NCI-H2196 treated with DMSO at 0.1 percent for 48 hours (cell line): Measurements from ENCODE around the gene TSFM.
A peak's percentile ranks its signal among the peaks of the same experiment; 100 is the strongest.

Experiments used
- DNase-seq: peaks from one replicate; lab custom pipeline; 2025; ENCODE audit not compliant: unreplicated experiment; lab: John Stamatoyannopoulos, UW

The TSFM gene

DNA sequence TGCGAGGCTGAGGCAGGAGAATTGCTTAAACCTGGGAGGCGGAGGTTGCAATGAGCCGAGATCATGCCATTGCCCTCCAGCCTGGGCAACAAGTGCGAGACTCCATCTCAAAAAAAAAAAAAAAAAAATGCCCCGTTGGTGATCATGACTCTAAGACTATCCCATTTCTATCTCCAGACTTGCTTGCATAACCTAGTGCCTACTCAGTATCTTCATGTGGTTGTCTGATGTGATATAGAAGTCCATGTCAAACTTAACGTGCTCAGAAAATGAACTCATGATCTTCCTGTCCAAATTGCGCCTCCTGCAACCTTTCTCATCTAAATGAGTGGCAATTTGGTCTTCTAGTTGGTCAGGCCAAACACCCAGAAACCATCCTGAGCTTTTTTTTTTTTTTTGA is 4.7 kb upstream of the TSFM start:
- DNase-seq: no peak

DNA sequence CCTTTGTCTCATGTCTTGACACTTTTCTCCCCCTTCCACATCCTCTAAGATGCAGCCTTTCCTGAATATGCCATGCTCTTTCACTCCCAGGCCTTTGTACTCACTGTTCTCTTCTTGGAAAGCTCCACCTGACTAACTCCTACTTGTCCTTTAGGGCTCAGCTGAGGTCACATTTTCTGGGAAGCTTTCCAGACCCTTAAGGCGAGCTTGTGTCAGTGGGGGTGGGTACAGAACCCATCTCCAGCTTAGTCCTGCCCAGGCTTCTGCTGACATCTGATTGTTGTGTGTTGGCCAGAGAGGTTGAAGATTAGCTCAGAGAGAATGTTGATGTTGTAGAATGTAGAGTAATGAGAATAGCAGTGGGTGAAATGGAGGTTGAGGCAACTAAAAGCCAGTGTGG is 2.9 kb upstream of the TSFM start:
- DNase-seq: no peak

DNA sequence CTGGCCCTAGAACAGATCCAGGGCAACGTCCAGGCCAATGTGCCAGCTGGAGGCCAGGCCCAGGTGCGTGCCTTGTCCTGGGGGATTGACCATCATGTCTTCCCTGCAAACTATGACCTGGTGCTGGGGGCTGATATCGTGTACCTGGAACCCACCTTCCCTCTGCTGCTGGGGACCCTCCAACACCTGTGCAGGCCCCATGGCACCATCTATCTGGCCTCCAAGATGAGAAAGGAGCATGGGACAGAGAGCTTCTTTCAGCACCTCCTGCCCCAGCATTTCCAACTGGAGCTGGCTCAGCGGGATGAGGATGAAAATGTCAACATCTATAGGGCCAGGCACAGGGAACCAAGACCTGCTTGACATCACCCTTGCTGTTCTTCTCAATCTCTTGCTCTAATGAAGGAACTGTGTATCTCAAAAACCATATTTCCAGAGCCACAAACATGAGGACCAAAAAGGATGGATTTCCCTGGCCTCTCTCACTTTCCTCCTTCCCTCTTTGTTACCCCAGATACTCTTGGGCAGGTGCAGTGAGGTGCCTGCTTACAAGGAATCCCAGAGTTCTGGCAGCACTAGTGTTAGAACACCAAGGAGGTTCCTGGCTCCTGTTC is 2.2 kb upstream of the TSFM start:
- no peak for DNase-seq

DNA sequence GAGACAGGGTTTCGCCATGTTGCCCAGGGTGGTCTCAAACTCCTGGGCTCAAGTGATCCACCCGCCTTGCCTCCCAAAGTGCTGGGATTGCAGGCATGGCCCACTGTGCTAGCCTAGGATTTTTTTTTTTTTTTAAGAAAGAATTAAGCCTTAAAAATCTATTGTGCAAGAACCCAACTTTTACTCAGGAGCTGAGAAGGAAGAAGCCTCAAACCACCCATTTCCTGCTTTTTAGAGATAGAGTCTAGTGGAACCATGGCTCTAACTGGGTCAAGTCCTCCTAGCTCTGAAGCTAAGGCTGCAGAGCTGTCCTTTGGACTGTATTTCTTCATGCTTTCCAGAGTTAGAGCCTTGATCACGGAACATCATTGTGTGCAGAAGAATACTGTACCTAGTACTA is 1.3 kb upstream of the TSFM start:
- DNase-seq: no peak

DNA sequence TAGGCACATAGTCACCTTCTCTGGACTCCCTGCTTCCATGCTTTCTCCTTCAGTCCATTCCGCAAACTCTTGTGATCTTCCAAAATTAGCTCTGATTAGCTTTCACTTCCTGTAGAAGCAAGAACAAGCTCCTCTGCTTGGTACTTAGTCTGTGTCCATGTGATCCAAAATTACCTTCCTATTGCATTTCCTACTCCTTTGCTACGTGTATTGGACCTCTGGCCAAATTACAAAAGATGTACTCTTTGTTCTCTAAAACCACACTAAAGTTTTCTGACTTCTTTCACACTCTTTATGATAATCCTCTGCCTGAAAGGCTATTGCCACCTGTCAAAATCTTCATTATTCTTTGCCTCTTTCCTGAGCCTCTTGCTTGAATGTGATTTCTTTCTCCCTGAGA is 786 bp upstream of the TSFM start:
- no peak for DNase-seq

DNA sequence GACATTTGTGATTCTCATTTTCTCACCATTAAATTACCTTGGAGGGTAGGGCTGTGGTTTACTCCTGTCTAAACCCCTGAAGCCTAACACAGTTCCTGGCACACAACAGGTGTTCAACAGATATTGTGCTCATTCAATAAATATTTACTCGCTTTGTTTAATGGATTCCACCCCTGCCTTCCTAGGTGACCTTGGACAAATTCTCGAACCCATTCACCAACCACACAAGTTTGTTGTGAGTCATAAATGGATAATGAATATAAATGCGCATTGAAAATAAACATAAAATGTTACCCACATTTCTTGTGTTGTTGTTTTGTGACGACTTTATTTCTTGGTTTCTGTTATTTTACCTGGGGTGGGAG is 362 bp upstream of the TSFM start:
- DNase-seq: no peak

DNA sequence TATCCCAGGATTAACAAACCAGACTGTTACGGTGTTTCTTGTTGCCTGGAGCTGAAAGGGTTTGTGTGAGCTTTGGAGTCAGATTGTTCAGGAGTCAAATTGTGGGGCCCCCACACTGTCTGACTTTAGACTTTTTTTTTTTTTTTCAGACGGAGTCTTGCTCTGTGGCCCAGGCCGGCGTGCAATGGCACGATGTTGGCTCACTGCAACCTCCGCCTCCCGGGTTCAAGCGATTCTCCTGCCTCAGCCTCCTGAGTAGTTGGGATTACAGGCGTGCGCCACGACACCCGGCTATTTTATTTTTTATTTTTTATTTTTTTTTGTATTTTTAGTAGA is 847 bp downstream of the TSFM start:
- DNase-seq: no peak

DNA sequence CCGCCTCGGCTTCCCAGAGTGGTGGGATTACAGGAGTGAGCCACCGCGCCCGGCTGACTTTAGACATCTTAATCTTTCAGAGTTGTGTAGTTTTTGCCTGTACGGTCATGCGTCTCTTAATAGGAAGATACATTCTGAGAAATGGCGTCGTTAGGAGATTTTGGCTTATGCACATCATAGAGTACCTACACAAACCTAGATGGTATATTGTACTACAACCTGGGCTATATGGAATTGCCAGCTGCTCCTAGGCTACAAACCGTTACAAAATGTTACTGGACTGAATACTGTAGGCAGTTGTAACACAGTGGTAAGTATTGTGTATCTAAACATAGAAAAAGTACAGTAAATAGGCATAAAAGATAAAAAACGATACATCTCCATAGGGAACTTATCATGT is 1.3 kb downstream of the TSFM start:
- no peak for DNase-seq

DNA sequence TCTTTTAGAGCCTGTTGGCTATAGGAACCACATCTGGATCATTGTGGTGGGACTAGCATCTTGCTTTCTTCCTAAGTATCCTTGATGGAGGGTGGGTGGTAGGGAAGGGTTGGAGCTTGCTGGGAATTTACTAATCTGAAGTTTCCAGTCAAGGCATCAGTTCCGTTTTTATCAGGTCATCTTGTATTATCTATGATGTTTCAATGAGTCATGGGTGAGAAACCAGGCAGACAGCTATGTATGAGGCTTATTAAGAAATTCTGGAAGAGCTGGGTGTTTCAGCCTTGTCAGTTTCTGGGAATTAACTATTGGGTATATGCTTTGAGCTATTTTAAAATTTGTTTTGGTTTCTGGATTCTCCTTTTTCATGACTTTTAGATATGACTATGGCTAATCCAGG is 11.3 kb downstream of the TSFM start:
- DNase-seq: no peak

DNA sequence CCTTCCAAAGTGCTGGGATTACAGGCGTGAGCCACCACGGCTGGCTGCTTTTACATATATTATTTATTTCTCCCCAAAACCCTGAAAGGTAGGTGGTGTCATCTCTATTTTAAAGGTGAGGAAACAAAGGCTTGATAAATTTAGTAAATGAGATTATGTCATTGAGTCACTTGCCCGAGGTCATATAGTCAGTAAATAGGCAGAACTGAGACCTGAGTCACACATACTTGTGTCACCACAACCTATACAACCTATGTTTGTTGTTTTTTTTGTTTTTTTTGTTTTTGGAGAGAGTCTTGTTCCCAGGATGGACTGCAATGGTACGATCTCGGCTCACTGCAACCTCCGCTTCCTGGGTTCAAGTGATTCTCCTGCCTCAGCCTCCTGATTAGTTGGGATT is 12.8 kb downstream of the TSFM start:
- DNase-seq: no peak

DNA sequence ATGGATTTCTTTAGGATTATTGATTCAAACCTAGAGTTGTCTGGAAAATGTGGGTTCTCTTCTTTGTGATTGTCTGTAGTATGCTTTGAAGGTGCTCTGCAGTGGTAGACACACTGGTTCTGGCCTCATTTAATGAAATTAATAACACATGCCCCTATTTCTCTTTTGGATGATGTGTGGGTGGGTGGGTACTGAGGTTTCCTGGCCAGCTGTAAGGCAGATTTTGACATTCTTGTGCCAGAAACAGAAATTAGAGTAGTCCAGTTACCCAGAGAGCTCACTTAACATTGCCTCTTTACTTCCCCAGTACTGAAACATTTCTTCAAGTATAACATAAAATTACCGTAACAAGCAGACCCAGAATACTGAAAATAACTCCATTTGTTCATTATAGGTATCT is 14.4 kb downstream of the TSFM start:
- DNase-seq: no peak

DNA sequence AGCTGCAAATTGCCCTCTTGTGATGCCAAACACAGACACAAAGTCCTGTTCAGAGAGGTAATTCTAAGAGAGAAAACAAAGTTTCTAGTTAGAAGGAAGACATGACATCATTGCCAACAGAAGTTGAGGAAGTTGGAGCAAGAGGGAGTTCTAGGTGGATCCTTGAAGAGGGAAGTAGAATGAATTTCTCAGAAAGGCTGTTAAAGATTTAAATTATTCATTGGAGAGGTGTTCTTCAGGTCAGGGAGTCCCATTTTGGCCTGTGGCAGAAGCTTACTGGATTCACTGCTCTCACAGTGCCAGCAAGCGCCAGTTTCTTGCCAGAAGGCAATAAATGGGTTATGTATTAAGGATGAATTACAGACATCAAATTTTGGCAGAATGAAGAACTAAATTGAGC is 15.3 kb downstream of the TSFM start:
- no peak for DNase-seq

DNA sequence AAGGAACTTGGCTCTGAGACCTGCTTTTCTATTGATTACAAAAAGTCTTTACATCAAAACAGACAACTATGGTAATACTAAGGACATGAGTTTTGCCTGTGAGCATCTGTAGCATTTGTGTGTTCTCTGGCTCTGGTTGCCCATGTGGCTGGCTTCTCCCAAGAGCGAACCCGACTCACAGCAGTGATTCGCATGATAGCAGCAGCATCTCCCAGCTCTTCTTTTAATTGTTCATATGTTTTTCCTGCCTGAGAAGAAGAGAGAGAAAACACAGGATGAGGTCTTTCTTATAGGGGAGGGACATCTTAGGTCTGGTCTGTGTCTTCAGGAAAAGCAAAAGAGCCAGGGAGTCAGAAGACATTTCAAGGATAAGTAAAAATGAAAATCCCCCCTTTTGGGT is 18.4 kb downstream of the TSFM start:
- no peak for DNase-seq

DNA sequence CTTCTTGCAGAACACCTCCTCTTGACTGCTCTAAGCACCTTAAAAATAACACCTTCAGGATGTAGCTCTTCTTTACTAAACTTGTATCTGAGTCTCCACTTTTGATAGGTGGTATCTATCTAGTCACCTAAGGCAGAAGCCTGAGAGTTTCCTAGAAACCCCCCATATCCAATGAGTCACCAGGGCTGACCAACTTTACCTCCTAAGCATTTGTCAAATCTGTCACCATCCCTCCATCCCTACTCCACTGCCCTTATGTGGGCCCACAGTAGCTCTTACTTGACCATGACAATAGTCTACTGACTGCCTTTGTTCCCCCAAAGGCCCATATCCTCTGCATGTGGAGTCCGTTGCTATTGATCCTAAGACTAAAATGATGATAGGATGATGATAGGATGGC is 20.0 kb downstream of the TSFM start:
- DNase-seq: no peak

DNA sequence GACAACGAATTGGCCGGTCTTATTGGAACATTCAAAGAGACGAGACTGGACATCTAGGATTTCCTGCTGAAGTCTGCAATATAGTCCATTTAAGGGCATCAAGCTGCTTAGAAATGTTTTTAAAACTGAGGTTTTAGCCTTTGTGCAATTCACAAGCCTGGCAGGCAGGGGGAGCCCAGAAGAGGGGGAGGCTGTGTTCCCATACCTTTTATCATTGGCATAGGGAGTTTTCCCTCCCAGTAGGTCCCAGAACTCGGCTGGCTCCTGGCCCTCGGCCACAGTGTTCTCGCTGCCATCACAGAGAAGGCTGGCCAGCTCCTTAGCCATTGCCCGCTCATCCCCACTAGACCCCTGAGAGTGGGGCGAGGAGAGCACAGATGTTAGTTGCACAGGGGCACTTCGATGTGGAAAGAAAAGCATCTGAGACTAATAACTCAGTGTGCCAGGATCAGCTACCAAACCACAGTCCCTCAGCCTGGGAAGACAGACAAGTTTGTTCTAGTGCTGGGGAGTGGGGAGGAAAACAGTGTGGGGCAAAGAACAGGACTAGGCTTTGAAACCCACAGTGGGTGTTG is 20.8 kb downstream of the TSFM start:
- peak; percentile 54 for DNase-seq

DNA sequence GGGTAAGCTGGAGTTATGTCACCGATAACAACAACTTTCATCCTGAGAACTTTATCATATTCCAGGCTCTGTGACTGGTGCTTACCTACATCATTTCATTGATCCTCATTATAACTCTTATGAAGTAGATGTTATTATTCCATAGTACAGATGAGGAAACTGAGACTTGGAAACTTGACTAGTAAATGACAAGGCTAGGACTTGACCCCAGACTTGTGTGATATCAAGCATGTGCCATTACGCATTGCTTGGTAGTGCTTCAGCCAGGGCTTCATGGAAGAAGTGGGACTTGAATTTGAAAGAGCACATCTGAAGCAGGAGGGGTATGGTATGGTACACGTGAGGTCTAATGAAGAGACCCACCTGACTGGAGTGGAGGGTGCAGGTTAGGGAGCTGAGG is 24.1 kb downstream of the TSFM start:
- no peak for DNase-seq

DNA sequence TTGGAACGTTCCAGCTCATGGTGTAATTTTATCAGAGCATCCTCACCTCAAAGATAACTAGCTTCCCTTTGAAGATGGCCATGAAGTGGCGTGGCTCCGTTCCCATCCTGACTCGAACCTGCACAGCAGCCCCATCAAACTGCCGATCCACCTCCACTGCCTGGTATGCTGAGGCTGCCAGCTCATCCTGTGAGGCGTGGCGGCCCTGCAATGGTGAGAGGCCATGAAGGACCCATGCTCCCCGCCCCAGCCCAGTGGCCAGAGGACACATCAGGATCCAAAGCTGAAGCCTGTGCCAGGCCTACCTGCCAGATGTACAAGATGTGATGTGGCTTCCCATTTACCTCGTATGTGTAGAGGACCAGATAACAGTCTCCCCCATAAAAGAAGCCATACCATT is 24.7 kb downstream of the TSFM start:
- no peak for DNase-seq

DNA sequence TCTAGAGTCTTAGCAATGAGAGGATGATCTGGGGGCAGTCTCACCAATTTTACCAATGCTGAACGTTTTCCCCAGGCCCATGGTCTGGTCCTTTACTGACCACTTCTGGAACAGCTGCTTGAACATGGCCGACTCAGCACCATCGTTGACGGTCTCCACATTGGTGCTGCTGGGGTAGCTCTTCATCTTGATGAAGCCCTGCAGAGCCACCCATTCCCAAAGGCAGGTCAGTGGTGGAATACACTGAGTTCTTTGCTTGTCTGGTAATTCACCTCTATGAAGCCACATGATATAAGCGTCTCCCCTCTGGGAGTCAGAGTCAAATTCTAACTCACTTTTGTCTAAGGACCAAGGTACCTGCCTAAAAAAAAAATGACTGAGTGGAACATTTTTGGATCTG is 25.8 kb downstream of the TSFM start:
- no peak for DNase-seq

DNA sequence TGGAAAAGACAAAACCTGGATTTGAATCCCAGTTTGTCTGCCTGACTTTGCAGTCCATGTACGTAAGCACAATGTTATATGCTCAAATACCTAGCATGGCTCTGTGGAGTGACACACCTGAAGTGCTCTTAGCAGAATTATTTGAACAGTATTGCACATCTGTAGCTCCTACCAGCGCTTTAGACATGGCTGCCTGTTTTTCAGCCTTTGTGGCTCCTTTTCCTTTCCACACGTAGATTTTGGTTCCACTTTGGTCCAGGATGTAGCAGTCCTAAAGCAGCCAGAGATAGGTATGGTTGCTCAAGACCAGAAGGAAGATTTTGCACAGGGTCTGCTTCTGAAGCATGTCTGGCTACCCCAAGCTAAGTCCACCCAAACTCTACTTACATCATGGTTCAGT is 26.8 kb downstream of the TSFM start:
- no peak for DNase-seq

DNA sequence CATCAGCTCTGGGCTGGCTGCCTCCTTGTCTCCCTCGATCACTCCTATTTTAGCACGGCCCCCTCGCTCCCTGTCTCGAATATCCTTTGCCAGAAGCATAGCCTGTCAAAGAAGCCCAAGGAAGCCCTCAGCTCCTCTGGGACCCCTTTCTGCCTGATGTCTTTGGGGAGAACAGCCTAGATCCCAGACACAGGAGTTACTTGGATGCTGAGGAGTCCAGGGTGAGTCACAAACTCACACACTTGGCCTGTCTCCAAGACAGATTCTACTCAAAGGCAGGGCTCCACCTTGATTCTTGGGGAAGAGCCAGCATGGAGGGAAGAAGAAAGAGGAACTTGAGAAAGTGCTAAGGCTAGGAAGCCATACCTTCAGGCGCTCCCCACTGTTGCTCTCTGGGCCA is 27.9 kb downstream of the TSFM start:
- no peak for DNase-seq

DNA sequence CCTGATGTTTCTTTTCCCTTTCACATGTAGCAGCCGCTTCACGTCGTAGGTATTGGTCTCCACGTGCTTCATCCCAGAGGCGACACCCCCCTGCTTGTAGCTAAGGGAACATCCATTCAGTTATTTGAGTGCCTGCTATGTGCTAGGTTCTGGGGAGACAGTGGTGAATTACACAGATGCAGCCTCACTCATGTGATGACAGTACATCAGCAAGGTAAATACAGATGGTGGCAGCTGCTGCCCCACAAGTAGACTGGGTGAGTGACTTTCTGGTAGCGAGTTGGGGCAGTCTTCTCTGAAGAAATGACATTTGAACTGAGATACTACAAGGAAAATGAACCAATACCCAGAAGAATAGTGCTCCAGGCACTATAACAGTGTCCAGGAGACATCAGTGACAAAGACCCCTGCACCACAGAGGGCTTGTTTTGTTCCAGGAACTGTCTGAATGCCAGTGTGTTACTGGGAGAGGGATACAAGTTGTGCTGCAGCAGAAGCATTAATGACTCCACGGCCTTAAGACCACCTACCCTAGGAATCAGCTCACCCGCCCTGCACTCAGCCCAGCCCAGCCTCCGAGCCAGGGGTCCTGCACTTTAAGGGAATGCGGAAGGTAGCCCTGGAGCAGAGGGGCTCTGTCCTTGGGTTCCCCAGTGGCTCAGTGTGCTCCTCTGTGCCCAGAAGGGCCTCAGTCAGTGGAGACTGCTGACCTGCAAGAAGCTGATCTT is 28.6 kb downstream of the TSFM start:
- no peak for DNase-seq

DNA sequence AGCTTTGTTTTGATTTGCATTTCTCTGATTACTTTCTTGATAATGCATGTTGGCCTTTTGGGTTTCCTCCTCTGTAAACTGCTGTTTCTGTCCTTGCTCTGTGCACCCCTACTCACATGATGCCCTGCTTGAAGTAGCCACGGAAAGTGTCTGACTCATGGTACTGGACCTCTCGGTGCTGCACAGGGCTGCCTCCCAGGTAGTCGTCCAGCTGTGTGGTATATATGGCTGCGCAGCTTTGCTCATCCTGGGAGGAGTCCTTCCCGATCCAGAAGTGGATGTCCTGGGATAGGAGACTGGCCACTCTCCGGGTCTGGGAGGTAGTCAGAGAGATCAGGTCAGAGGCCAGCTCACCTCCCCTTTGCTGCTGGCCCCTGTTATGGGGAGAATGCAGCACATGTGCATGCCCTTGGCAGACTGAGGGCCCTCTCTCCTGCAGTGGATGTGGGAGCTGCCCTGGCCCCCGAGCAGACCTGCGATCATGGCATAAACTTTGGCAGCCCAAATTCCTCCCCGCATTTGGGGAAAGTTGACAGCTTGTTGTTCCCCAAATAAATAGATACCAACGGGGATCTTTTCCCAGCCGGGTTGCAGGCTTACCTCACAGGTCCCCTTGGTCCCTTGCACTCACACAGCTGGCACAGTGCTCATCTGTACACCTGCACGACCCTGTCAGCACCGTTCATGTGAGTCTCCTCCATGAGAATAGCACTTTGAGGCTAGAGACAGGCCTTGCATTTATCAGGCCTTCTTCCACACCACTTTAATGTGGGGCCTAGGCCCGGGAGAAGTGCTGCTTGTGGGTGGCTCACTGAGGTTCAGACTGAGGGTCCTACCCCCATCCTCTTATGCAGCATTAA is 30.8 kb downstream of the TSFM start:
- no peak for DNase-seq
